ENCODE measurements around the gene GCAT.

GCAT gene

GRCh38 chr22:37846433-37846832 is 38.7 kb downstream of the GCAT start:
- no peak for DNase-seq

- no peak for DNase-seq
These were observed 40.9 kb downstream of the GCAT start for GRCh38 chr22:37848587-37849088.

- peak; percentile 83 for DNase-seq
These were observed 41.5 kb downstream of the GCAT start, which contains the start of gene EIF3L for GRCh38 chr22:37849089-37849751. EIF3L (plus strand) TSS chr22:37849419; CDS start chr22:37849450, 31 bp downstream.

GRCh38 chr22:37850801-37851200 is 43.1 kb downstream of the GCAT start:
- DNase-seq, result no peak

GRCh38 chr22:37852418-37852817 is 44.7 kb downstream of the GCAT start:
- DNase-seq, result no peak

- no peak for DNase-seq
These were observed 47.2 kb downstream of the GCAT start for GRCh38 chr22:37854946-37855345.

- DNase-seq, result no peak
These were observed 47.7 kb downstream of the GCAT start for GRCh38 chr22:37855462-37855861.

GRCh38 chr22:37860796-37861421 is 53.2 kb downstream of the GCAT start:
- no peak for DNase-seq

- DNase-seq, result no peak
These were observed 55.0 kb downstream of the GCAT start for GRCh38 chr22:37862570-37863325.

GRCh38 chr22:37865510-37865909 is 57.8 kb downstream of the GCAT start:
- DNase-seq, result no peak
